Chondrocyte (in vitro differentiated cells): Measurements from ENCODE around the gene HLA-DRB1. TPM values are rescaled to one million over a fixed set of nuclear protein-coding genes. Genes with fewer than 3 reads are reported as not detected.
"Not testable (repeated sequence)": the region's sequence is repeated elsewhere in the genome, so short reads cannot be mapped to it uniquely, and the experiment has no call there.

Experiments
- DNase-seq: peaks from one replicate; pipeline ENCODE4 v3.0.0; 2021; ENCODE audit warnings: mixed read lengths, low spot score
- H3K27ac Mint-ChIP-seq: one replicate; pipeline ENCODE4 v1.8.0; 2021; ENCODE audit warnings: mild to moderate bottlenecking, moderate library complexity, mixed read lengths; ENCODE audit not compliant: unreplicated experiment
- H3K27me3 Mint-ChIP-seq: 2 replicates; pipeline ENCODE4 v1.8.0; 2021; ENCODE audit warnings: low read depth, mixed read lengths
- H3K36me3 Mint-ChIP-seq: 2 replicates; pipeline ENCODE4 v1.8.0; 2021; ENCODE audit warnings: low read depth, mixed read lengths
- H3K4me1 Mint-ChIP-seq: 2 replicates; pipeline ENCODE4 v1.8.0; 2021; ENCODE audit warnings: low read depth, mild to moderate bottlenecking, mixed read lengths
- H3K4me3 Mint-ChIP-seq: one replicate; pipeline ENCODE4 v1.8.0; 2021; ENCODE audit warnings: mild to moderate bottlenecking, moderate library complexity, mixed read lengths; ENCODE audit not compliant: unreplicated experiment
- H3K9me3 Mint-ChIP-seq: 2 replicates; pipeline ENCODE4 v1.8.0; 2021; ENCODE audit warnings: low read depth, mixed read lengths
- total RNA-seq: library from RNA; stranded (reverse); gene quantifications from 3 replicates; pipeline ENCODE4 v1.2.1, GENCODE V29; 2021
- TF ChIP-seq, protein P1 (sequence below): fragments of 200-600 bp; sonication (generic); IDR thresholded peaks from 2 replicates; pipeline ENCODE4 v1.5.0; 2021; ENCODE audit warnings: antibody characterized with exemption, mild to moderate bottlenecking, moderate library complexity

The HLA-DRB1 gene
- total RNA-seq, 1 donor from 2014 or later, result not detected

DNA sequence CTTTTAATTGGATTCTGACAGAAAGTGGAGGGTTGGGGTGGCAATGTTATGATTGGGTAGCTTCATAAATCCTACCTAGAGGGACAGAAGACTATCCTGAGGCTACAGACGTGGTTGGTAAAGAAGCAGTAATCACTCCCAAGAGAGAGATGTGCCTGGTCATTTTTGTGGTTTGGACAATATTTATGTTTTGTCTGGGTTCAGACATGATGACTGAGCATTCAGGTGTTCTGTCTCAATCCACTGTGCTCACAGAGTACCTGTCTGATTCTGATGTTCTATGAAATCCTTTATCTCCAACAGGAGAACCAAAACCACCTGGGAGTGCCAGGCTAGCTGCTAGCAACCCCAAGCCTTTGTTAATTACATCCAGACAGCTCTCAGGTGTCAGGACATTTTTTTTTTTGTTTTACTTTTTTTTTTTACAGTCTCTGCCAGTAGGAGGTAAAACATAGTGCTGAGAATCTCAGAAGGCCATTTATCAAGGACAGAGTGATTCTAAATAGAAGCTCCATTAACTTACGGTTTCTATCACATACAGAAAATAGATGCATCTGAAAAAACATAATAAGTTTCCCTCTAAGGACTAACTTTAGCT is 46.0 kb upstream of the HLA-DRB1 start:
- no peak for DNase-seq
- H3K27me3 Mint-ChIP-seq, result peaks cover 34% of the 10 kb centered on the region
- no peaks in the 10 kb centered on the region for H3K9me3 Mint-ChIP-seq
- TF ChIP-seq, protein P1, sequence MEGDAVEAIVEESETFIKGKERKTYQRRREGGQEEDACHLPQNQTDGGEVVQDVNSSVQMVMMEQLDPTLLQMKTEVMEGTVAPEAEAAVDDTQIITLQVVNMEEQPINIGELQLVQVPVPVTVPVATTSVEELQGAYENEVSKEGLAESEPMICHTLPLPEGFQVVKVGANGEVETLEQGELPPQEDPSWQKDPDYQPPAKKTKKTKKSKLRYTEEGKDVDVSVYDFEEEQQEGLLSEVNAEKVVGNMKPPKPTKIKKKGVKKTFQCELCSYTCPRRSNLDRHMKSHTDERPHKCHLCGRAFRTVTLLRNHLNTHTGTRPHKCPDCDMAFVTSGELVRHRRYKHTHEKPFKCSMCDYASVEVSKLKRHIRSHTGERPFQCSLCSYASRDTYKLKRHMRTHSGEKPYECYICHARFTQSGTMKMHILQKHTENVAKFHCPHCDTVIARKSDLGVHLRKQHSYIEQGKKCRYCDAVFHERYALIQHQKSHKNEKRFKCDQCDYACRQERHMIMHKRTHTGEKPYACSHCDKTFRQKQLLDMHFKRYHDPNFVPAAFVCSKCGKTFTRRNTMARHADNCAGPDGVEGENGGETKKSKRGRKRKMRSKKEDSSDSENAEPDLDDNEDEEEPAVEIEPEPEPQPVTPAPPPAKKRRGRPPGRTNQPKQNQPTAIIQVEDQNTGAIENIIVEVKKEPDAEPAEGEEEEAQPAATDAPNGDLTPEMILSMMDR, result no peak
- no peak overlapping the region for H3K4me3 Mint-ChIP-seq
- H3K36me3 Mint-ChIP-seq, result no peaks in the 10 kb centered on the region
- no peaks in the 10 kb centered on the region for H3K4me1 Mint-ChIP-seq
- no peak overlapping the region for H3K27ac Mint-ChIP-seq

DNA sequence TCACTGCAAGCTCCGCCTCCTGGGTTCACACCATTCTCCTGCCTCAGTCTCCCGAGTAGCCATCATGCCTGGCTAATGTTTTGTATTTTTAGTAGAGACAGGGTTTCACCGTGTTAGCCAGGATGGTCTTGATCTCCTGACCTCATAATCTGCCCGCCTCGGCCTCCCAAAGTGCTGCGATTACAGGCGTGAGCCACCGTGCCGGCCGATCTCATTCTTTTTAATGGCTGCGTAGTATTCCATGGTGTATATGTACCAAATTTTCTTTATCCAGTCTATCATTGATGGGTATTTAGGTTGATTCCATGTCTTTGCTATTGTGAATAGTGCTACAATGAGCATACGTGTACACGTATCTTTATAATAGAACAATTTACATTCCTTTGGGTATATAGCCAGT is 40.1 kb upstream of the HLA-DRB1 start:
- H3K4me3 Mint-ChIP-seq, H3K36me3 Mint-ChIP-seq, DNase-seq: not testable (repeated sequence)

DNA sequence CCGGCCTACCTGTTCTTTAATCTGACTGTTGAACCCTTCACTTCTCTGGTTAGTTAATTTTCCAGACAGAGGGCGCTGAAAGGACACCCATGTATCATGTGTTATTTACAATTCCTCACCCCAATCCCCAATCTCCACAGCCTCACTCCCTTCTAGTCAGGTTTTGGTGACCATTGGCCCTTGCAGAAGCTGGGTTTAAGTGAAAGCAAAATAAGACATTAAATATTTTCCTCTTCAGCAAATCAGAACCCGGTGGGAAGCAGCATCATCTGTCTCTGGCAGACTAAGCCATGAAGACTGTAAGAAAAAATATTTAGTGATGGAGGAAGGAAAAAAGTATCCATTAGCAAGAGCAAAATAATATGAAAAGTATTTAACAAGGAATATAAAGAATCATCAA is 38.2 kb upstream of the HLA-DRB1 start:
- Mint-ChIP-seq H3K27me3 (peaks cover 14% of the 10 kb centered on the region), H3K27ac (no peak overlapping the region), H3K4me3 (no peak overlapping the region), H3K9me3 (no peaks in the 10 kb centered on the region), H3K36me3 (no peaks in the 10 kb centered on the region), H3K4me1 (no peaks in the 10 kb centered on the region)
- TF ChIP-seq, protein P1, result no peak
- DNase-seq, result no peak

More for the DNA sequence above, 40.1 kb upstream of the HLA-DRB1 start:
- not testable (repeated sequence) for H3K27ac Mint-ChIP-seq, H3K4me1 Mint-ChIP-seq, H3K9me3 Mint-ChIP-seq
- peaks cover 21% of the 10 kb centered on the region for H3K27me3 Mint-ChIP-seq

DNA sequence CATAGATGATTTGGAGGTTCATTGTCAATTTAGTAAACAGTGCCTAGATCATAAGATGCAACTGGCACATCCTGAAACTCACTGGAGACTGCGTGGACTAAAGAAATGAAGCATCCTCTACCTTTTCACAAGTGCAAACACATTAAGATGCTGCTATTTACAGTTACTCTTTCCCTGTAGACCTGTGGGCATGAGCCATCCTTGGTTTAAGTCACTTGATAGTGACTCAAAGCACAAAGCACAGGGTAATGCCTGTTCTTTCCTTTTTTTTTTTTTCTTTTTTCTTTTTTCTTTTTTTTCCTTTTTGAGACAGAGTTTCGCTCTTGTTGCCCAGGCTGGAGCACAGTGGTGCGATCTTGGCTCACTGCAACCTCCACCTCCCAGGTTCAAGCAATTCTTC is 37.6 kb upstream of the HLA-DRB1 start:
- Mint-ChIP-seq H3K4me3 (no peak overlapping the region), H3K27me3 (peaks cover 8% of the 10 kb centered on the region), H3K27ac (no peak overlapping the region), H3K9me3 (no peaks in the 10 kb centered on the region), H3K36me3 (no peaks in the 10 kb centered on the region), H3K4me1 (no peaks in the 10 kb centered on the region)
- TF ChIP-seq, protein P1, result no peak
- no peak for DNase-seq

DNA sequence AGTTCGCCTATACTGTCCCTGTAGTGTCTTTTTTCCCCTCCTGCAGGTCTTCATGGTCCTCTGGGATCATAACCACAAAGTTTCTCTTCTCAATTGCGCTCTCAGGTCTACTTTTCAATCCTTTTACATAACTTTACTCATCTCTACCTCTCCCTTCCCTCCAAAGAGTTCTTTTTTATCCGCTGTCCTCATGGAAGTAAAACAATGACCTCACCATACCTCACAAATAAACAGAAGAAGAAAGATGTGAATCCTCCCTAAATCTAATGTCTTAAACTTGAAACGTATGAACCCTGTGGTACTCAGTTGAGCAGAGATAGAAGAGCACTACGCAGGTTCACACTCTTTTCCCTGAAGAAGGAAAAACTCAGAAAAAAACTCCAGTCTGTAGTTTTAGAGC is 35.5 kb upstream of the HLA-DRB1 start:
- Mint-ChIP-seq H3K27me3 (peaks cover 6% of the 10 kb centered on the region), H3K36me3 (no peaks in the 10 kb centered on the region), H3K9me3 (no peaks in the 10 kb centered on the region), H3K4me1 (no peaks in the 10 kb centered on the region), H3K27ac (no peak overlapping the region), H3K4me3 (no peak overlapping the region)
- DNase-seq, result no peak
- TF ChIP-seq, protein P1, result no peak

DNA sequence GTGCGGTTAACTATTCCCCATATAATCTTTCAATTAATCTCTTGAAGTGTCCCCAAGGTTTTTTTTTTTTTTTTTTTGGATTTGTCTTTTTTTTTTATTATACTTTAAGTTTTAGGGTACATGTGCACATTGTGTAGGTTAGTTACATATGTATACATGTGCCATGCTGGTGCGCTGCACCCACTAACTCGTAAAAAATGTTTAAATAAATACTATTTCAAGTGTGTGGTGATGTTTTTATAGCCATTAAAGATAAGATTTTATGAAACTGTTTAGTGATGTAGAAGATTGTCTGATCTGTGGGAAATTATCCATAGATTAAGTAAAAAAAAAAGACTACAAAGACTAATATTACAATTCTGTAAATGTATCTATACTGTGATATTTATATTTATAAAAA is 34.9 kb upstream of the HLA-DRB1 start:
- Mint-ChIP-seq H3K27ac (no peak overlapping the region), H3K9me3 (no peaks in the 10 kb centered on the region), H3K4me3 (no peak overlapping the region), H3K4me1 (no peaks in the 10 kb centered on the region), H3K36me3 (no peaks in the 10 kb centered on the region), H3K27me3 (peaks cover 6% of the 10 kb centered on the region)
- no peak for DNase-seq
- TF ChIP-seq, protein P1, result no peak
